K562 (cell line): ENCODE results near the gene ADIPOR2. TPM values are rescaled to one million over a fixed set of nuclear protein-coding genes. Genes with fewer than 3 reads are reported as not detected.

Experiments
- ATAC-seq: fragments of 200-7000 bp; cut with Tn5 transposase; 3 replicates; pipeline ENCODE4 v1.9.1; 2020; ENCODE audit warnings: moderate library complexity
- BruUV-seq: library from RNA; stranded (reverse); fragments of 400-500 nt; replicated peaks from 2 replicates; lab custom pipeline; 2021; lab: Mats Ljungman, UMichigan
- CTCF ChIA-PET: fragments of 300-600 bp; formaldehyde crosslinking; extraction: SDS; loops from one replicate; lab custom pipeline; 2021; ENCODE audit warnings: low intra/inter-chr PET ratio; lab: Yijun Ruan, JAX
- POLR2A ChIA-PET: fragments of 300-600, 350-650 bp; sonication (Branson Sonifier 250); formaldehyde crosslinking; extraction: SDS; loops from one replicate; lab custom pipeline; 2021; ENCODE audit warnings: antibody characterized with exemption, inconsistent platforms; lab: Yijun Ruan, JAX
- DNase-seq, 4 experiments: peaks; one replicate each; pipeline versions ENCODE4 v3.0.0 to v3.0.0-alpha.2; 2011 to 2018; ENCODE audit warnings: low spot score in 3 of 4, mixed read lengths in 3 of 4; ENCODE audit errors: extremely low read depth in 1 of 4
- FAIRE-seq: peaks from 2 replicates; lab custom pipeline; 2011; peaks lifted over from hg19 to GRCh38; lab: Jason Lieb, UNC
- H2AFZ ChIP-seq: 2 replicates; pipeline ENCODE4 v1.6.0; 2011; ENCODE audit warnings: low read depth, low read length, control low read depth, inconsistent platforms
- H3K27ac ChIP-seq: fragments of 200-600 bp; 3 replicates; pipeline ENCODE4 v1.8.0; 2011; ENCODE audit warnings: low read depth, mild to moderate bottlenecking, control low read depth, inconsistent platforms, low read length, moderate library complexity, mixed read lengths; ENCODE audit errors: extremely low read depth
- H3K27me3 ChIP-seq, 2 experiments: fragments of 300-600 bp in 1 of 2; 2 replicates in 1 of 2; 3 replicates in 1 of 2; pipeline versions ENCODE4 v1.6.0 to v1.8.0; 2011; ENCODE audit warnings: inconsistent platforms in 2 of 2, low read length in 2 of 2, mild to moderate bottlenecking in 1 of 2, mixed read lengths in 1 of 2, moderate library complexity in 1 of 2; ENCODE audit not compliant: control insufficient read depth in 2 of 2, insufficient read depth in 2 of 2
- H3K36me3 ChIP-seq: fragments of 300-600 bp; 3 replicates; pipeline ENCODE4 v1.8.0; 2011; ENCODE audit warnings: mild to moderate bottlenecking, low read length, inconsistent platforms; ENCODE audit not compliant: control insufficient read depth, insufficient read depth
- H3K4me1 ChIP-seq, 2 experiments: fragments of 200-600 bp in 1 of 2; replicated peaks in 1 of 2; 2 replicates in 1 of 2; 3 replicates in 1 of 2; pipeline versions ENCODE4 v1.5.1 to v1.8.0; 2011; ENCODE audit warnings: inconsistent platforms in 2 of 2, low read length in 2 of 2, mild to moderate bottlenecking in 1 of 2, mixed read lengths in 1 of 2, moderate library complexity in 1 of 2; ENCODE audit not compliant: control insufficient read depth in 2 of 2, insufficient read depth in 2 of 2
- H3K4me2 ChIP-seq: 2 replicates; pipeline ENCODE4 v1.6.1; 2011; ENCODE audit warnings: low read length, control low read depth, inconsistent platforms, mixed read lengths; ENCODE audit not compliant: insufficient read depth
- H3K4me3 ChIP-seq: fragments of 200-600 bp; sonication (generic), shearing (Covaris generic); 2 replicates; pipeline ENCODE4 v1.5.1; 2016; ENCODE audit warnings: control low read depth, inconsistent platforms
- H3K79me2 ChIP-seq: fragments of 200-600 bp; 3 replicates; pipeline ENCODE4 v1.8.0; 2011; ENCODE audit warnings: low read length, inconsistent platforms; ENCODE audit not compliant: control insufficient read depth, insufficient read depth
- H3K9ac ChIP-seq, 2 experiments: 2 replicates each; pipeline versions ENCODE4 v1.6.0 to v1.6.1; 2011; ENCODE audit warnings: low read depth in 2 of 2, low read length in 2 of 2, control low read depth in 1 of 2, inconsistent platforms in 1 of 2, mild to moderate bottlenecking in 1 of 2, mixed read lengths in 1 of 2; ENCODE audit not compliant: insufficient read depth in 1 of 2
- H3K9me1 ChIP-seq: one replicate; pipeline ENCODE4 v1.6.0; 2011; ENCODE audit warnings: inconsistent platforms, mild to moderate bottlenecking, low read length, moderate library complexity; ENCODE audit not compliant: control insufficient read depth, insufficient read depth
- H3K9me3 ChIP-seq: replicated peaks from 2 replicates; pipeline ENCODE4 v1.5.1; 2011; ENCODE audit warnings: low read depth, low read length, inconsistent platforms; ENCODE audit not compliant: control insufficient read depth, insufficient read depth
- H4K20me1 ChIP-seq: replicated peaks from 2 replicates; pipeline ENCODE4 v1.6.1; 2011; ENCODE audit warnings: low read length, inconsistent platforms, mixed read lengths; ENCODE audit not compliant: control insufficient read depth, insufficient read depth
- CHD1 ChIP-seq: fragments of 200-600 bp; sonication (generic); IDR thresholded peaks from one replicate; pipeline ENCODE4 v1.6.1; 2012; ENCODE audit warnings: mild to moderate bottlenecking, moderate library complexity, low read length, inconsistent platforms
- CHD2 ChIP-seq: IDR thresholded peaks from 2 replicates; pipeline ENCODE4 v1.6.1; 2011; ENCODE audit warnings: low read depth, low read length
- CREM ChIP-seq: IDR thresholded peaks from 2 replicates; pipeline ENCODE4 v1.6.1; 2014; ENCODE audit warnings: antibody characterized with exemption, low read depth
- HEY1 ChIP-seq: fragments of 250-450 bp; sonication (Bioruptor Pico); IDR thresholded peaks from 2 replicates; pipeline ENCODE4 v1.5.0; 2020; ENCODE audit warnings: mild to moderate bottlenecking, moderate library complexity, borderline replicate concordance
- JUND ChIP-seq, 2 experiments: IDR thresholded peaks; 2 replicates in 1 of 2; 3 replicates in 1 of 2; pipeline ENCODE4 v1.6.1; 2011; ENCODE audit warnings: borderline replicate concordance in 2 of 2, low read depth in 2 of 2, low read length in 2 of 2, improper control_type of control experiment in 1 of 2, missing biosample characterization in 1 of 2, missing genetic modification characterization in 1 of 2, missing genetic modification reagents in 1 of 2
- MYBL2 ChIP-seq, 2 experiments: fragments of 450-650 bp in 1 of 2; sonication (generic) in 1 of 2; formaldehyde crosslinking in 1 of 2; IDR thresholded peaks; 2 replicates each; pipeline versions ENCODE4 v1.6.1 to v1.8.1; 2017 to 2022; ENCODE audit warnings: borderline replicate concordance in 1 of 2, inconsistent platforms in 1 of 2, low read depth in 1 of 2, mild to moderate bottlenecking in 1 of 2, missing genetic modification reagents in 1 of 2, moderate library complexity in 1 of 2
- NR2C2 ChIP-seq, 2 experiments: fragments of 200-800 bp in 1 of 2; sonication (Bioruptor generic) in 1 of 2; sonication (generic) in 1 of 2; formaldehyde crosslinking in 1 of 2; IDR thresholded peaks; 2 replicates each; pipeline versions ENCODE4 v1.6.1 to v1.8.0; 2016 to 2022; ENCODE audit warnings: mild to moderate bottlenecking in 1 of 2, missing compliant biosample characterization in 1 of 2, missing genetic modification characterization in 1 of 2, missing genetic modification reagents in 1 of 2
- SOX6 ChIP-seq: fragments of 450-650 bp; IDR thresholded peaks from 2 replicates; pipeline ENCODE4 v1.6.1; 2014; ENCODE audit warnings: mild to moderate bottlenecking
- STAG1 ChIP-seq: sonication (generic); formaldehyde crosslinking; IDR thresholded peaks from 2 replicates; pipeline ENCODE4 v1.5.0; 2020; ENCODE audit warnings: missing genetic modification reagents, borderline replicate concordance
- TEAD1 ChIP-seq, 2 experiments: fragments of 450-650 bp in 1 of 2; sonication (generic) in 1 of 2; formaldehyde crosslinking; IDR thresholded peaks; 2 replicates each; pipeline versions ENCODE4 v1.4.0 to v1.8.0; 2020 to 2022; ENCODE audit warnings: mild to moderate bottlenecking in 2 of 2, missing genetic modification reagents in 1 of 2
- THRA ChIP-seq: fragments of 450-650 bp; IDR thresholded peaks from 2 replicates; pipeline ENCODE4 v1.6.1; 2017; ENCODE audit warnings: mild to moderate bottlenecking, moderate library complexity
- VEZF1 ChIP-seq: fragments of 200-800 bp; sonication (Bioruptor generic); IDR thresholded peaks from 2 replicates; pipeline ENCODE4 v1.6.1; 2017; ENCODE audit warnings: missing genetic modification characterization, missing compliant biosample characterization
- ZBTB34 ChIP-seq: fragments of 250-450 bp; sonication (Bioruptor Pico); IDR thresholded peaks from 2 replicates; pipeline ENCODE4 v1.8.0; 2021; ENCODE audit warnings: mild to moderate bottlenecking, moderate library complexity
- WGBS: fragments of 100-300 bp; shearing (Covaris generic); methylation state at CpG from one replicate; pipeline ENCODE4 v1.1.6; 2016; ENCODE audit warnings: low coverage, mixed read lengths; ENCODE audit not compliant: insufficient coverage; ENCODE audit errors: missing lambda C conversion rate; 5-methylcytosine and 5-hydroxymethylcytosine counted together
- in situ Hi-C: fragments of 300-500 bp; cut with MboI; formaldehyde crosslinking; loops from 4 replicates; pipeline ENCODE4 v1.15.0; 2018; ENCODE audit warnings: inconsistent platforms, mixed read lengths
- intact Hi-C: fragments of 100-400 bp; cut with micrococcal nuclease; formaldehyde crosslinking; loops from 2 replicates; pipeline ENCODE4 v1.14.2; 2022
- polyA plus RNA-seq, 8 experiments: library from polyadenylated mRNA; depleted of rRNA in 4 of 8; stranded (reverse) in 5 of 8; unstranded in 3 of 8; fragments of >200 nt; fragmentation: Nextera tagmentation in 2 of 8; fragmentation: Illumina TruSeq in 1 of 8; extraction: Ambion mirVana in 2 of 8; extraction: Trizol in 1 of 8; gene quantifications; 2 replicates each; pipeline versions ENCODE4 v1.2.1 to v1.2.3, GENCODE V29; 2011 to 2014; ENCODE audit warnings: inconsistent platforms in 1 of 8, missing spikeins in 1 of 8
- total RNA-seq, 7 experiments: library from RNA; depleted of rRNA in 6 of 7; stranded (reverse); fragments of >200 nt in 6 of 7; fragmentation: Illumina TruSeq in 2 of 7; extraction: Trizol in 2 of 7; gene quantifications; 2 replicates each; pipeline versions ENCODE4 v1.2.1 to v1.2.3, GENCODE V29; 2011 to 2021; ENCODE audit warnings: low replicate concordance in 1 of 7

ADIPOR2 gene
- total and polyA plus RNA-seq, 9 of the 15 experiments (the other 6 are each of a cell fraction or from before 2014, with no cell fraction given), result 10.9 to 63.5 (median 46.0) TPM

GRCh38 chr12:1810201-1810930 is 119.5 kb downstream of the ADIPOR2 start:
- CTCF ChIA-PET, result no interaction called here
- H4K20me1 ChIP-seq, result no peaks in the 10 kb centered on the region
- H2AFZ ChIP-seq, result peak overlapping the region; percentile 51
- H3K9me3 ChIP-seq, result no peaks in the 10 kb centered on the region
- intact Hi-C loops (loop anchor here (10.0 kb wide), 1 partner anchor 104 kb away; the partner anchor contains the start of gene CACNA2D4), in situ Hi-C loops (no loop called here)
- POLR2A ChIA-PET, result interaction anchor here (0.6 kb wide), 1 partner anchor 210 kb away, joined by 3 read pairs; no protein-coding TSS in a partner anchor
- DNase-seq, result peak; percentile 24 to 45 (median 38)
- H3K27ac ChIP-seq, result no peak overlapping the region
- no TSS peak for BruUV-seq
- 47% methylated on average over 12 of the region's 21 CpGs for WGBS
- no peaks in the 10 kb centered on the region for H3K9me1 ChIP-seq
- peaks cover 29 to 32% of the 10 kb centered on the region in 2 experiments for H3K4me1 ChIP-seq
- peak overlapping the region; percentile 37; the same call in 1 of the 2 replicates for H3K4me2 ChIP-seq
- no peaks in the 10 kb centered on the region for H3K36me3 ChIP-seq
- H3K4me3 ChIP-seq, result no peak overlapping the region
- no peak for FAIRE-seq
- peak overlapping the region in 1 of 2 experiments; percentile 61; a peak in 2 of 4 replicates for H3K9ac ChIP-seq
- peaks cover 0 to 19% of the 10 kb centered on the region in 2 experiments; a peak in 2 of 5 replicates for H3K27me3 ChIP-seq
- no peaks in the 10 kb centered on the region for H3K79me2 ChIP-seq
- ATAC-seq, result peak; percentile 30
- no peak for TF ChIP-seq SOX6
- no peak for TF ChIP-seq NR2C2 (CRISPR knock-in tag; IDR thresholded peaks at IDR 0.05)
- TF ChIP-seq NR2C2 (tag; IDR thresholded peaks at IDR 0.05), result peak; percentile 16
- no peak for TF ChIP-seq THRA
- TF ChIP-seq CREM, result 0 out of 2 replicates have a peak, but pooled peaks have one; percentile 7
- TF ChIP-seq JUND (IDR thresholded peaks at IDR 0.05; ENCODE audit: borderline replicate concordance, low read depth, low read length), result peak; percentile 52
- TF ChIP-seq JUND (tag; IDR thresholded peaks at IDR 0.05; ENCODE audit: borderline replicate concordance, low read depth, low read length), result 0 out of 3 replicates have a peak, but pooled peaks have one; percentile 28
- TF ChIP-seq STAG1 (CRISPR knock-in tag), result 0 out of 2 replicates have a peak, but pooled peaks have one; percentile 9
- TF ChIP-seq TEAD1 (CRISPR knock-in tag; IDR thresholded peaks at IDR 0.05), result no peak
- no peak for TF ChIP-seq CHD1
- TF ChIP-seq MYBL2 (IDR thresholded peaks at IDR 0.05; ENCODE audit: low read depth), result no peak
- TF ChIP-seq MYBL2 (CRISPR knock-in tag; IDR thresholded peaks at IDR 0.05; ENCODE audit: borderline replicate concordance), result no peak
- TF ChIP-seq ZBTB34, result no peak
- no peak for TF ChIP-seq VEZF1 (CRISPR knock-in tag)
- TF ChIP-seq HEY1 (CRISPR knock-in tag), result no peak
- TF ChIP-seq CHD2, result no peak
